PC-9 (cell line): ENCODE measurements around the gene VIM. TPM values are rescaled to one million over a fixed set of nuclear protein-coding genes. Genes with fewer than 3 reads are reported as not detected.

Source experiments
- BruUV-seq: library from RNA; stranded (reverse); fragments of 400-500 nt; replicated peaks from 2 replicates; lab custom pipeline; 2021; lab: Mats Ljungman, UMichigan
- CTCF ChIA-PET: fragments of 300-600 bp; sonication (Branson Sonifier 250); formaldehyde crosslinking; loops from one replicate; lab custom pipeline; 2022; ENCODE audit warnings: antibody characterized with exemption; lab: Charles Lee
- POLR2A ChIA-PET: fragments of 300-600 bp; sonication (Branson Sonifier 250); formaldehyde crosslinking; loops from one replicate; lab custom pipeline; 2022; ENCODE audit warnings: antibody characterized with exemption; ENCODE audit not compliant: unreplicated experiment; lab: Charles Lee
- DNase-seq, 2 experiments: peaks; one replicate each; pipeline versions ENCODE4 v3.0.0 to v3.0.0-alpha.2; 2015 to 2022; ENCODE audit warnings: mixed read lengths in 1 of 2
- H2AFZ ChIP-seq: fragments of 200-600 bp; sonication (generic); 2 replicates; pipeline ENCODE4 v1.8.1; 2017; ENCODE audit warnings: antibody characterized with exemption
- H3F3A ChIP-seq: fragments of 200-600 bp; sonication (generic); 2 replicates; pipeline ENCODE4 v1.8.1; 2017; ENCODE audit warnings: antibody characterized with exemption, mild to moderate bottlenecking, low read depth; ENCODE audit not compliant: insufficient read depth
- H3K27ac ChIP-seq: fragments of 200-600 bp; sonication (generic); 2 replicates; pipeline ENCODE4 v1.6.1; 2016; ENCODE audit warnings: mixed run types
- H3K27me3 ChIP-seq: fragments of 200-600 bp; sonication (generic); 2 replicates; pipeline ENCODE4 v1.6.1; 2016; ENCODE audit warnings: low read depth, mixed run types; ENCODE audit not compliant: insufficient read depth
- H3K36me3 ChIP-seq: fragments of 200-600 bp; sonication (generic); 2 replicates; pipeline ENCODE4 v1.6.1; 2016; ENCODE audit warnings: low read depth, mixed run types
- H3K4me1 ChIP-seq: fragments of 200-600 bp; sonication (generic); replicated peaks from 2 replicates; pipeline ENCODE4 v1.6.1; 2016; ENCODE audit warnings: mixed run types; ENCODE audit not compliant: insufficient read depth
- H3K4me2 ChIP-seq: fragments of 200-600 bp; sonication (generic); 2 replicates; pipeline ENCODE4 v1.6.1; 2017; ENCODE audit warnings: mixed run types
- H3K4me3 ChIP-seq: fragments of 200-600 bp; sonication (generic); 2 replicates; pipeline ENCODE4 v1.6.1; 2016; ENCODE audit warnings: mixed run types
- H3K79me2 ChIP-seq: fragments of 200-600 bp; sonication (generic); 2 replicates; pipeline ENCODE4 v1.6.1; 2017; ENCODE audit warnings: low read depth, mixed run types
- H3K9me2 ChIP-seq: fragments of 200-600 bp; sonication (generic); 2 replicates; pipeline ENCODE4 v1.8.1; 2017; ENCODE audit warnings: mild to moderate bottlenecking; ENCODE audit not compliant: insufficient read depth
- H3K9me3 ChIP-seq: fragments of 200-600 bp; sonication (generic); 2 replicates; pipeline ENCODE4 v1.8.1; 2016; ENCODE audit warnings: low read depth; ENCODE audit not compliant: insufficient read depth
- H4K20me1 ChIP-seq: fragments of 200-600 bp; sonication (generic); 2 replicates; pipeline ENCODE4 v1.8.1; 2017; ENCODE audit not compliant: insufficient read depth
- EZH2 ChIP-seq: fragments of 200-600 bp; sonication (generic); IDR thresholded peaks from 2 replicates; pipeline ENCODE4 v1.8.0; 2017; ENCODE audit warnings: antibody characterized with exemption, low read depth
- intact Hi-C: fragments of 100-400 bp; cut with micrococcal nuclease; formaldehyde crosslinking; loops from one replicate; pipeline ENCODE4 v1.10.0; 2022; ENCODE audit not compliant: unreplicated experiment
- total RNA-seq: library from RNA; stranded (reverse); gene quantifications from 2 replicates; pipeline ENCODE4 v1.2.3, GENCODE V29; 2021
- TF ChIP-seq, protein P1 (sequence below): fragments of 200-600 bp; sonication (generic); conservative IDR thresholded peaks from 2 replicates; pipeline ENCODE4 v1.6.1; 2017; ENCODE audit warnings: mixed run types, antibody characterized with exemption, mild to moderate bottlenecking, moderate library complexity

Gene VIM
- total RNA-seq, 1 experiment from 2014 or later, result 14.8 TPM

DNA sequence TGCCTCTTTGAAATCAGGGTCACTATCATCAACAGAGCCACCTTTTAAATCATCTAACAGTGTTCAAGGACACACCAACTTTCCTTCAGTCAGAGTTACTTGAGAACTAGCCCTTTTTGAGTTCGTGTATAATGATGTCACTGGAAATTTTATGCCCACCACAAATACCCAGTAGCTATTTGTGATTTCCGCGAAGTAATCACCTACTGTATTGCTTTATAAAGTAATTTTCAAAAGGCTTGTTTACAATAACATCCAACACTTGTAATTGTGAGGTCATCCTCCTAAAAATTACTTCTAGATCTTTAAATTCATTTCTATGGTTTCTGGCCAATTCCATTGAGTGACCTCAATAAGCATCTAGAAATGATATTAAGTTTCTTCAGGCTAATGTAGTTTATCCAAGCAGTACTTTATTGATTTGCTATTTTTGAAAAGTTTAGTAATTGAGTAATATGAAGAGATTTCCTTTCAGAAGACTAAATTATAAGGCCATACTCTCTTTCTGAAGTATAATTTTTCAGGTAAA, 39.3 kb upstream of the VIM start:
- Histone ChIP-seq H2AFZ (no peak overlapping the region), H3K27ac (no peak overlapping the region), H3K9me2 (no peaks in the 10 kb centered on the region), H3K4me3 (no peak overlapping the region), H3K4me1 (no peaks in the 10 kb centered on the region), H3K36me3 (no peaks in the 10 kb centered on the region), H4K20me1 (no peaks in the 10 kb centered on the region), H3K27me3 (no peaks in the 10 kb centered on the region), H3K79me2 (no peaks in the 10 kb centered on the region), H3K4me2 (no peak overlapping the region), H3K9me3 (no peaks in the 10 kb centered on the region), H3F3A (no peaks in the 10 kb centered on the region)
- BruUV-seq, result no TSS peak
- DNase-seq, result no peak
- ChIA-PET POLR2A (no interaction called here), CTCF (no interaction called here)
- TF ChIP-seq EZH2, result no peak
- TF ChIP-seq, protein P1, sequence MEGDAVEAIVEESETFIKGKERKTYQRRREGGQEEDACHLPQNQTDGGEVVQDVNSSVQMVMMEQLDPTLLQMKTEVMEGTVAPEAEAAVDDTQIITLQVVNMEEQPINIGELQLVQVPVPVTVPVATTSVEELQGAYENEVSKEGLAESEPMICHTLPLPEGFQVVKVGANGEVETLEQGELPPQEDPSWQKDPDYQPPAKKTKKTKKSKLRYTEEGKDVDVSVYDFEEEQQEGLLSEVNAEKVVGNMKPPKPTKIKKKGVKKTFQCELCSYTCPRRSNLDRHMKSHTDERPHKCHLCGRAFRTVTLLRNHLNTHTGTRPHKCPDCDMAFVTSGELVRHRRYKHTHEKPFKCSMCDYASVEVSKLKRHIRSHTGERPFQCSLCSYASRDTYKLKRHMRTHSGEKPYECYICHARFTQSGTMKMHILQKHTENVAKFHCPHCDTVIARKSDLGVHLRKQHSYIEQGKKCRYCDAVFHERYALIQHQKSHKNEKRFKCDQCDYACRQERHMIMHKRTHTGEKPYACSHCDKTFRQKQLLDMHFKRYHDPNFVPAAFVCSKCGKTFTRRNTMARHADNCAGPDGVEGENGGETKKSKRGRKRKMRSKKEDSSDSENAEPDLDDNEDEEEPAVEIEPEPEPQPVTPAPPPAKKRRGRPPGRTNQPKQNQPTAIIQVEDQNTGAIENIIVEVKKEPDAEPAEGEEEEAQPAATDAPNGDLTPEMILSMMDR, result no peak
- intact Hi-C loops, result no loop called here

DNA sequence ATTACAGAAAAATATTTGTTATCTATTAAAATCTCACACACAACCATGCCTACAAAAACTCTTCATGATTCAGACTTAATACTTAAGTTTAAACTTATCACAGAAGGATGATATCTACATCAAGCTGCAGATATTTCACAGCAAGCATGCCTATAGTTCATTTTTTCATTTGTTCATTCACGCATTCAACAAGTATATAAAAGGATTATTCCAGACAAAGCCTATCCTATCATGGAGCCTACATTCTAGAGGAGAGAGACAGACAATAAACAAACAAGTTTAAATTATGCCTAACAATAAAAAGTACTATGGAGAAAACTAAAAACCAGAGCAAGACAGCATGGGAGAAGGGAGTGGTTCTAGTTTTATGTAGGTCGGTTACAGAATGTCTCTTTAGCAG, 37.4 kb upstream of the VIM start:
- POLR2A ChIA-PET, result no interaction called here
- no peak for DNase-seq
- no peaks in the 10 kb centered on the region for H3K79me2 ChIP-seq
- intact Hi-C loops, result no loop called here
- H3K9me3 ChIP-seq, result no peaks in the 10 kb centered on the region
- no peak overlapping the region for H2AFZ ChIP-seq
- no peak overlapping the region for H3K4me2 ChIP-seq
- H3F3A ChIP-seq, result no peaks in the 10 kb centered on the region
- H3K4me1 ChIP-seq, result no peaks in the 10 kb centered on the region
- H3K27me3 ChIP-seq, result no peaks in the 10 kb centered on the region
- CTCF ChIA-PET, result no interaction called here
- H3K9me2 ChIP-seq, result no peaks in the 10 kb centered on the region
- BruUV-seq, result no TSS peak
- H3K36me3 ChIP-seq, result no peaks in the 10 kb centered on the region
- no peaks in the 10 kb centered on the region for H4K20me1 ChIP-seq
- TF ChIP-seq, protein P1, result no peak
- no peak for TF ChIP-seq EZH2
- no peak overlapping the region for H3K27ac ChIP-seq
- no peak overlapping the region for H3K4me3 ChIP-seq

DNA sequence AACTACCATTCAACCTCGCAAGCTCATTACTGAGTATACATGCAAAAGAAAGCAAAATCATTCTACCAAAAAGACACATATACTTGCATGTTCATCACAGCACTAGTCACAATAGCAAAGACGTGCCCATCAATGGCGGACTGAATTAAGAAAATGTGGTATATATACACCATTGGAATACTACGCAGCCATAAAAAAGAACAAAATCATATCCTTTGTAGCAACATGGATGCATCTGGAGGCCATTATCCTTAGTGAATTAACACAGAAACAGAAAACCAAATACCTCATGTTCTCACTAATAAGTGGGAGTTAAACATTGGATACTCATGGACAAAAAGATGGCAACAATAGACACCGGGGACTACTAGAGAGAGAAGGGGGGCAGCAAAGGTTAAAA, 33.0 kb upstream of the VIM start:
- TF ChIP-seq, protein P1, result no peak
- no peak for TF ChIP-seq EZH2
- ChIA-PET CTCF (interaction anchor here (0.7 kb wide), 1 partner anchor 116 kb away, joined by 3 read pairs; no protein-coding TSS in a partner anchor), POLR2A (no interaction called here)
- H3F3A ChIP-seq, result no peaks in the 10 kb centered on the region
- no peak overlapping the region for H3K4me2 ChIP-seq
- no peaks in the 10 kb centered on the region for H3K36me3 ChIP-seq
- no peaks in the 10 kb centered on the region for H3K79me2 ChIP-seq
- H3K27me3 ChIP-seq, result no peaks in the 10 kb centered on the region
- H2AFZ ChIP-seq, result no peak overlapping the region
- H4K20me1 ChIP-seq, result no peaks in the 10 kb centered on the region
- no peak for DNase-seq
- no TSS peak for BruUV-seq
- no peak overlapping the region for H3K4me3 ChIP-seq
- H3K4me1 ChIP-seq, result peaks cover 6% of the 10 kb centered on the region
- intact Hi-C loops, result no loop called here
- H3K27ac ChIP-seq, result no peak overlapping the region
- no peaks in the 10 kb centered on the region for H3K9me3 ChIP-seq
- H3K9me2 ChIP-seq, result no peaks in the 10 kb centered on the region
